ENCODE results near the gene FAM90A1. TPM values are rescaled to one million over a fixed set of nuclear protein-coding genes. Genes with fewer than 3 reads are reported as not detected.
"Not testable (repeated sequence)": the region's sequence is repeated elsewhere in the genome, so short reads cannot be mapped to it uniquely, and the experiment has no call there.

The FAM90A1 gene
- total RNA-seq, 2 donors from 2014 or later: 0.67 to 1.3 TPM

GRCh38 chr12:8227732-8228077 lies 287 bp upstream of the FAM90A1 start:
- peak overlapping the region; percentile 81 to 88 for H3K4me3 Mint-ChIP-seq
- not testable (repeated sequence) for H3K36me3 Mint-ChIP-seq (ENCODE audit: insufficient read depth in 2 of 2); DNase-seq; ATAC-seq (replicated peaks in 1 of 2); H3K9me3 Mint-ChIP-seq; H3K27ac Mint-ChIP-seq; H3K27me3 Mint-ChIP-seq (ENCODE audit: low read depth)
- peaks cover 29% of the 10 kb centered on the region for H3K4me1 Mint-ChIP-seq (ENCODE audit: low read depth)

- H3K4me1 Mint-ChIP-seq (ENCODE audit: low read depth): peaks cover 21% of the 10 kb centered on the region
Observed at GRCh38 chr12:8226355-8226754, 1.1 kb downstream of the FAM90A1 start.

GRCh38 chr12:8224782-8225181 lies 2.6 kb downstream of the FAM90A1 start:
- not testable (repeated sequence) for H3K9me3 Mint-ChIP-seq; H3K27ac Mint-ChIP-seq; ATAC-seq (replicated peaks in 1 of 2); DNase-seq; H3K4me3 Mint-ChIP-seq; H3K36me3 Mint-ChIP-seq (ENCODE audit: insufficient read depth in 2 of 2); H3K27me3 Mint-ChIP-seq (ENCODE audit: low read depth)
- H3K4me1 Mint-ChIP-seq (ENCODE audit: low read depth): peaks cover 16% of the 10 kb centered on the region

More at GRCh38 chr12:8226355-8226754, 1.1 kb downstream of the FAM90A1 start:
- no peak for ATAC-seq (replicated peaks in 1 of 2)
- Mint-ChIP-seq H3K9me3 (no peaks in the 10 kb centered on the region), H3K27me3 (ENCODE audit: low read depth) (no peaks in the 10 kb centered on the region), H3K4me3 (peak overlapping the region; percentile 81 to 88), H3K27ac (no peak overlapping the region), H3K36me3 (ENCODE audit: insufficient read depth in 2 of 2) (no peaks in the 10 kb centered on the region)
- no peak for DNase-seq

GRCh38 chr12:8223646-8224045 lies 3.8 kb downstream of the FAM90A1 start:
- not testable (repeated sequence) for DNase-seq; H3K27me3 Mint-ChIP-seq (ENCODE audit: low read depth); H3K27ac Mint-ChIP-seq; H3K4me3 Mint-ChIP-seq; H3K36me3 Mint-ChIP-seq (ENCODE audit: insufficient read depth in 2 of 2); H3K9me3 Mint-ChIP-seq; ATAC-seq (replicated peaks in 1 of 2)
- H3K4me1 Mint-ChIP-seq (ENCODE audit: low read depth): peaks cover 16% of the 10 kb centered on the region

GRCh38 chr12:8222303-8222702 lies 5.1 kb downstream of the FAM90A1 start:
- not testable (repeated sequence) for DNase-seq; H3K9me3 Mint-ChIP-seq; H3K27me3 Mint-ChIP-seq (ENCODE audit: low read depth); H3K36me3 Mint-ChIP-seq (ENCODE audit: insufficient read depth in 2 of 2); H3K27ac Mint-ChIP-seq; ATAC-seq (replicated peaks in 1 of 2); H3K4me3 Mint-ChIP-seq
- H3K4me1 Mint-ChIP-seq (ENCODE audit: low read depth): peaks cover 10% of the 10 kb centered on the region

- H3K4me3 Mint-ChIP-seq; H3K27me3 Mint-ChIP-seq (ENCODE audit: low read depth); ATAC-seq (replicated peaks in 1 of 2); H3K4me1 Mint-ChIP-seq (ENCODE audit: low read depth); H3K27ac Mint-ChIP-seq; DNase-seq; H3K36me3 Mint-ChIP-seq (ENCODE audit: insufficient read depth in 2 of 2); H3K9me3 Mint-ChIP-seq: not testable (repeated sequence)
Observed at GRCh38 chr12:8221844-8222243, 5.6 kb downstream of the FAM90A1 start.

- not testable (repeated sequence) for H3K36me3 Mint-ChIP-seq (ENCODE audit: insufficient read depth in 2 of 2); H3K27ac Mint-ChIP-seq; H3K4me3 Mint-ChIP-seq; H3K27me3 Mint-ChIP-seq (ENCODE audit: low read depth); H3K4me1 Mint-ChIP-seq (ENCODE audit: low read depth); H3K9me3 Mint-ChIP-seq; DNase-seq; ATAC-seq (replicated peaks in 1 of 2)
Observed at GRCh38 chr12:8221375-8221774, 6.0 kb downstream of the FAM90A1 start.

- not testable (repeated sequence) for ATAC-seq (replicated peaks in 1 of 2); H3K4me3 Mint-ChIP-seq; H3K27ac Mint-ChIP-seq; H3K4me1 Mint-ChIP-seq (ENCODE audit: low read depth); DNase-seq; H3K9me3 Mint-ChIP-seq; H3K27me3 Mint-ChIP-seq (ENCODE audit: low read depth); H3K36me3 Mint-ChIP-seq (ENCODE audit: insufficient read depth in 2 of 2)
Observed at GRCh38 chr12:8218711-8219382, 8.6 kb downstream of the FAM90A1 start.

GRCh38 chr12:8197685-8198308 lies 29.6 kb downstream of the FAM90A1 start:
- not testable (repeated sequence) for H3K4me3 Mint-ChIP-seq; H3K27me3 Mint-ChIP-seq (ENCODE audit: low read depth); H3K27ac Mint-ChIP-seq; ATAC-seq (replicated peaks in 1 of 2); H3K36me3 Mint-ChIP-seq (ENCODE audit: insufficient read depth in 2 of 2); H3K4me1 Mint-ChIP-seq (ENCODE audit: low read depth); H3K9me3 Mint-ChIP-seq
- peak; percentile 5 to 10 for DNase-seq

- ATAC-seq (replicated peaks in 1 of 2); DNase-seq; H3K9me3 Mint-ChIP-seq: not testable (repeated sequence)
Observed at GRCh38 chr12:8188088-8188487, 39.3 kb downstream of the FAM90A1 start.

GRCh38 chr12:8184206-8184605 lies 43.2 kb downstream of the FAM90A1 start:
- not testable (repeated sequence) for H3K4me3 Mint-ChIP-seq; DNase-seq; H3K9me3 Mint-ChIP-seq; ATAC-seq (replicated peaks in 1 of 2); H3K4me1 Mint-ChIP-seq (ENCODE audit: low read depth); H3K27me3 Mint-ChIP-seq (ENCODE audit: low read depth); H3K36me3 Mint-ChIP-seq (ENCODE audit: insufficient read depth in 2 of 2); H3K27ac Mint-ChIP-seq

More at GRCh38 chr12:8188088-8188487, 39.3 kb downstream of the FAM90A1 start:
- not testable (repeated sequence) for H3K27me3 Mint-ChIP-seq (ENCODE audit: low read depth); H3K4me3 Mint-ChIP-seq; H3K4me1 Mint-ChIP-seq (ENCODE audit: low read depth); H3K36me3 Mint-ChIP-seq (ENCODE audit: insufficient read depth in 2 of 2); H3K27ac Mint-ChIP-seq

- DNase-seq; H3K27ac Mint-ChIP-seq; H3K4me3 Mint-ChIP-seq; H3K9me3 Mint-ChIP-seq; H3K4me1 Mint-ChIP-seq (ENCODE audit: low read depth); H3K36me3 Mint-ChIP-seq (ENCODE audit: insufficient read depth in 2 of 2); ATAC-seq (replicated peaks in 1 of 2); H3K27me3 Mint-ChIP-seq (ENCODE audit: low read depth): not testable (repeated sequence)
Observed at GRCh38 chr12:8183346-8183745, 44.1 kb downstream of the FAM90A1 start.

GRCh38 chr12:8182923-8183322 lies 44.5 kb downstream of the FAM90A1 start:
- not testable (repeated sequence) for H3K27ac Mint-ChIP-seq; H3K36me3 Mint-ChIP-seq (ENCODE audit: insufficient read depth in 2 of 2); H3K9me3 Mint-ChIP-seq; H3K4me1 Mint-ChIP-seq (ENCODE audit: low read depth); H3K27me3 Mint-ChIP-seq (ENCODE audit: low read depth); ATAC-seq (replicated peaks in 1 of 2); DNase-seq; H3K4me3 Mint-ChIP-seq

- not testable (repeated sequence) for H3K4me1 Mint-ChIP-seq (ENCODE audit: low read depth); H3K27me3 Mint-ChIP-seq (ENCODE audit: low read depth); ATAC-seq (replicated peaks in 1 of 2); DNase-seq; H3K36me3 Mint-ChIP-seq (ENCODE audit: insufficient read depth in 2 of 2); H3K9me3 Mint-ChIP-seq
- H3K4me3 Mint-ChIP-seq: peak overlapping the region; percentile 83 to 88
- peak overlapping the region; percentile 85 for H3K27ac Mint-ChIP-seq
Observed at GRCh38 chr12:8181271-8181670, 46.1 kb downstream of the FAM90A1 start.
